ENCODE data around the gene CLINT1. TPM values are rescaled to one million over a fixed set of nuclear protein-coding genes. Genes with fewer than 3 reads are reported as not detected.
"Not testable (repeated sequence)": the region's sequence is repeated elsewhere in the genome, so short reads cannot be mapped to it uniquely, and the experiment has no call there.

Gene CLINT1
- total RNA-seq, 4 donors from 2014 or later: 69.1 to 103 (median 88.6) TPM

DNA sequence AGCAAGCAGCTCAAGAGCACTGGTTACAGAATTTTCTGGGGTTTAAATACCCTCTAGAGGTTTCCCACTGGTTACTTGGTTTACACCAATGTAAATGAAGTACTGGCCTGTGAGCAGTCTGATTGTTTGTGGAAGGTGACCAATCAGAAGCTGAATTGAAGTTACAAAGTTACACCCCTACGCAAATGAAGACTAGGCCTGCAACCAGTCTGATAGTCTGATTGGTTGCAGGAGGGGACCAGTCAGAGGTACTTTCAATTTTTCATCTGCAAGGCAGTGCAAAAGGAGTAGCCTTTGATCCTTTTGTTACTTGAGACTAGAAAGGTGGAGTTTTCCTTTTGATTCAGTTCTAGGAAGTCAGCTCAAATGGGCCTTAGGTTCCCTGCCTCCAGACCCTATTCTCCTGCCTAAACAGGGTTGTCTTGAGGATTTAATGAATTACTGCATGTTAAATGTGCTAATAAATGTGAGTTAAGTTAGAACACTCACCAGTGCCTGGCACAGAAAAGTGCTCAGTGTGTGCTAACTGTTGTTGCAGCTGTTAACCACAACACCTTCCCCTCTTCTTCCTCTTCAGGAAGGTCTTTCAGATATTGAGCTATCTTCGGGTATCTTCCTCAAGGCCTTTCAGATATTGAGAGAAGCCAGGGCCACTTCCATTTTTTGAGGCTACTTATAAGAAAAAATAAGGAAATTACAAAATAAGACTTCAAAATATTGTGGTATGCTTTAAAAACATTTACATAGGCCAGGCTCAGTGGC is 32.1 kb upstream of the CLINT1 start:
- no peaks in the 10 kb centered on the region for H3K27me3 ChIP-seq
- H3K9me3 ChIP-seq: no peaks in the 10 kb centered on the region
- no peak overlapping the region for H3K27ac ChIP-seq
- WGBS, 2 donors (ENCODE audit: low coverage in 1 of 2): 85 to 90% methylated on average over 2 of the region's 2 CpGs
- H3K4me3 ChIP-seq: no peak overlapping the region
- H3K4me1 ChIP-seq: no peaks in the 10 kb centered on the region
- TF ChIP-seq, protein P1, sequence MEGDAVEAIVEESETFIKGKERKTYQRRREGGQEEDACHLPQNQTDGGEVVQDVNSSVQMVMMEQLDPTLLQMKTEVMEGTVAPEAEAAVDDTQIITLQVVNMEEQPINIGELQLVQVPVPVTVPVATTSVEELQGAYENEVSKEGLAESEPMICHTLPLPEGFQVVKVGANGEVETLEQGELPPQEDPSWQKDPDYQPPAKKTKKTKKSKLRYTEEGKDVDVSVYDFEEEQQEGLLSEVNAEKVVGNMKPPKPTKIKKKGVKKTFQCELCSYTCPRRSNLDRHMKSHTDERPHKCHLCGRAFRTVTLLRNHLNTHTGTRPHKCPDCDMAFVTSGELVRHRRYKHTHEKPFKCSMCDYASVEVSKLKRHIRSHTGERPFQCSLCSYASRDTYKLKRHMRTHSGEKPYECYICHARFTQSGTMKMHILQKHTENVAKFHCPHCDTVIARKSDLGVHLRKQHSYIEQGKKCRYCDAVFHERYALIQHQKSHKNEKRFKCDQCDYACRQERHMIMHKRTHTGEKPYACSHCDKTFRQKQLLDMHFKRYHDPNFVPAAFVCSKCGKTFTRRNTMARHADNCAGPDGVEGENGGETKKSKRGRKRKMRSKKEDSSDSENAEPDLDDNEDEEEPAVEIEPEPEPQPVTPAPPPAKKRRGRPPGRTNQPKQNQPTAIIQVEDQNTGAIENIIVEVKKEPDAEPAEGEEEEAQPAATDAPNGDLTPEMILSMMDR (IDR thresholded peaks at IDR 0.05): no peak
- TF ChIP-seq POLR2AphosphoS5 (IDR thresholded peaks at IDR 0.05) (no peak), EP300 (IDR thresholded peaks at IDR 0.05) (no peak), POLR2A (IDR thresholded peaks at IDR 0.05) (no peak)
- no peak for ATAC-seq
- no peaks in the 10 kb centered on the region for H3K36me3 ChIP-seq

- 47 to 92% methylated on average over 1 of the region's 1 CpG for WGBS, 2 donors (ENCODE audit: low coverage in 1 of 2)
- TF ChIP-seq POLR2AphosphoS5 (IDR thresholded peaks at IDR 0.05) (no peak), EP300 (IDR thresholded peaks at IDR 0.05) (no peak), POLR2A (IDR thresholded peaks at IDR 0.05) (no peak)
- TF ChIP-seq, protein P1 (IDR thresholded peaks at IDR 0.05): no peak
- Histone ChIP-seq H3K4me1 (no peaks in the 10 kb centered on the region), H3K9me3 (no peaks in the 10 kb centered on the region), H3K27me3 (no peaks in the 10 kb centered on the region), H3K4me3 (no peak overlapping the region), H3K36me3 (no peaks in the 10 kb centered on the region), H3K27ac (peak overlapping the region in 1 of 4 donors; percentile 6)
- ATAC-seq: no peak
Measured at GRCh38 chr5:157888814-157889532, 30.0 kb upstream of the CLINT1 start.

- no peak for TF ChIP-seq POLR2AphosphoS5 (IDR thresholded peaks at IDR 0.05)
- no peak for TF ChIP-seq POLR2A (IDR thresholded peaks at IDR 0.05)
- TF ChIP-seq, protein P1 (IDR thresholded peaks at IDR 0.05): no peak
- no peak for TF ChIP-seq EP300 (IDR thresholded peaks at IDR 0.05)
- ATAC-seq: no peak
- Histone ChIP-seq H3K36me3 (no peaks in the 10 kb centered on the region), H3K4me1 (no peaks in the 10 kb centered on the region), H3K27ac (no peak overlapping the region), H3K4me3 (no peak overlapping the region), H3K27me3 (no peaks in the 10 kb centered on the region), H3K9me3 (no peaks in the 10 kb centered on the region)
- WGBS, 2 donors (ENCODE audit: low coverage in 1 of 2): 100% methylated on average over 3 of the region's 27 CpGs; no CpG with 5 or more reads in 1 of the 2 donors
Measured at GRCh38 chr5:157886796-157887380, 27.9 kb upstream of the CLINT1 start.

- H3K27ac ChIP-seq, H3K36me3 ChIP-seq, H3K9me3 ChIP-seq, H3K4me1 ChIP-seq, H3K4me3 ChIP-seq, ATAC-seq, H3K27me3 ChIP-seq: not testable (repeated sequence)
- WGBS, 2 donors (ENCODE audit: low coverage in 1 of 2): 100% methylated on average over 1 of the region's 1 CpG
Measured at GRCh38 chr5:157885051-157885450, 26.1 kb upstream of the CLINT1 start.

DNA sequence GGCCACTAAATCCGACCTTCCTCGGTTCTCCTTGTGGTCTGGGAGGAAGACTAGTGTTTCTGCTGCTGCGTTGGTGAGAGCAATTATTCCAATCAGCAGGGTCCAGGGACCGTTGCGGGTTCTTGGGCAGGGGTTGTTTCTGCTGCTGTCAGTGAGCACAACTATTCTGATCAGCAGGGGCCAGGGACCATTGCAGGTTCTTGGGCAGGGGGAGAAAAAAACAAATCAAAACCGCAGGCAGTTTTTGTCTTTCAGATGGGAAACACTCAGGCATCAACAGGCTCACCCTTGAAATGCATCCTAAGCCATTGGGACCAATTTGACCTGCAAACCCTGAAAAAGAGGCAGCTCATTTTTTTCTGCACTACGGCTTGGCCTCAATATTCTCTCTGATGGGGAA is 22.6 kb upstream of the CLINT1 start:
- H3K27me3 ChIP-seq, H3K36me3 ChIP-seq, H3K27ac ChIP-seq, ATAC-seq, H3K9me3 ChIP-seq, H3K4me3 ChIP-seq, H3K4me1 ChIP-seq: not testable (repeated sequence)
- 79 to 97% methylated on average over 5 of the region's 7 CpGs for WGBS, 2 donors (ENCODE audit: low coverage in 1 of 2)
